Measurements from ENCODE around the gene TESK1.
"Not testable (repeated sequence)": the region's sequence is repeated elsewhere in the genome, so short reads cannot be mapped to it uniquely, and the experiment has no call there.

DNA sequence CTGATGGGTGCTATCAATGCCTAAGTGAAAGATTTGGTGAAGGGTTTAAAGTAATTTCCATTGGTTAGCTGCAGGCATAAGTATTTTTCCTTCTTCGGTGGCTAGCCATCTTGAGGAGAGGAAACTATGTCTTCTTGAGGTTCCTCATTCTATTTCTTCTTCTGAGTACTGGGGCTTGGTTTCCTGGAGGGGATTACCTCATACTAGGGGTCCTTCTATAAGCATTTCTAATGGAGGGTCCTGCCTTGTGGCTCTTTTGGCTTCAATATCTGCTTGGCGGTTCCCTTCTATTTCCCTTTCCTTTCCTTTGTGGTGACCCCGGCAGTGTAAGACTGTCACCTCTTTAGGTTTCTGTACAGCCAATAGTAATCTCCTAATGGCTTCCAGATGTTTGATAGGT is 36.4 kb downstream of the TESK1 start:
- TF ChIP-seq, protein P1, sequence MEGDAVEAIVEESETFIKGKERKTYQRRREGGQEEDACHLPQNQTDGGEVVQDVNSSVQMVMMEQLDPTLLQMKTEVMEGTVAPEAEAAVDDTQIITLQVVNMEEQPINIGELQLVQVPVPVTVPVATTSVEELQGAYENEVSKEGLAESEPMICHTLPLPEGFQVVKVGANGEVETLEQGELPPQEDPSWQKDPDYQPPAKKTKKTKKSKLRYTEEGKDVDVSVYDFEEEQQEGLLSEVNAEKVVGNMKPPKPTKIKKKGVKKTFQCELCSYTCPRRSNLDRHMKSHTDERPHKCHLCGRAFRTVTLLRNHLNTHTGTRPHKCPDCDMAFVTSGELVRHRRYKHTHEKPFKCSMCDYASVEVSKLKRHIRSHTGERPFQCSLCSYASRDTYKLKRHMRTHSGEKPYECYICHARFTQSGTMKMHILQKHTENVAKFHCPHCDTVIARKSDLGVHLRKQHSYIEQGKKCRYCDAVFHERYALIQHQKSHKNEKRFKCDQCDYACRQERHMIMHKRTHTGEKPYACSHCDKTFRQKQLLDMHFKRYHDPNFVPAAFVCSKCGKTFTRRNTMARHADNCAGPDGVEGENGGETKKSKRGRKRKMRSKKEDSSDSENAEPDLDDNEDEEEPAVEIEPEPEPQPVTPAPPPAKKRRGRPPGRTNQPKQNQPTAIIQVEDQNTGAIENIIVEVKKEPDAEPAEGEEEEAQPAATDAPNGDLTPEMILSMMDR (IDR thresholded peaks at IDR 0.05), result not testable (repeated sequence)
- not testable (repeated sequence) for TF ChIP-seq EZH2 (IDR thresholded peaks at IDR 0.05; ENCODE audit: borderline replicate concordance, insufficient read depth, low read depth, low read length, poor library complexity, severe bottlenecking)

Data from B cell (primary cell).